CD4-positive, alpha-beta T cell treated with Interleukin-15 for 1 hour (primary cell): Measurements from ENCODE around the gene INSR.

Source experiments
- DNase-seq: peaks from one replicate; pipeline ENCODE4 v3.0.0-alpha.2; 2020

The INSR gene

DNA sequence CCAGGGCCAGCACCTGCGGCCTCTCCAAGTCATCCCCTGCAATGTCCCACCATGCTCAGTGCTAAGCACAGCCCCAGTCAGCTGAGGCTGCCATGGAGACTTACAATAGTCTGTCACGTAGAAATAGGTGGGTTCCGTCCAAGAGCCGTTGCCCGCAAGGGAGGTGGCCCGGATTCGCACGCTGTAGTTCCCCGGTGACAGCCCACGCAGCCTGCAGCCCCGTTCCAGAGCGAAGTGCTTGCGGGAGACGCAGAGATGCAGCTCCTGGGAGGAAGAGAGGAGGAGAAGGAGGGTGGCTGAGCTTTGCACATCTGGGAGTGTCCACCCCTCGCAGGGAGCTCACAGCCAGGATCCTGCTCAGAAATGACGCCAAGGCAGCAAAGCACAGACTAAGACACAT, 162.2 kb downstream of the INSR start:
- no peak for DNase-seq

- DNase-seq: no peak
Measured at GRCh38 chr19:7130043-7130442, 164.2 kb downstream of the INSR start.

DNA sequence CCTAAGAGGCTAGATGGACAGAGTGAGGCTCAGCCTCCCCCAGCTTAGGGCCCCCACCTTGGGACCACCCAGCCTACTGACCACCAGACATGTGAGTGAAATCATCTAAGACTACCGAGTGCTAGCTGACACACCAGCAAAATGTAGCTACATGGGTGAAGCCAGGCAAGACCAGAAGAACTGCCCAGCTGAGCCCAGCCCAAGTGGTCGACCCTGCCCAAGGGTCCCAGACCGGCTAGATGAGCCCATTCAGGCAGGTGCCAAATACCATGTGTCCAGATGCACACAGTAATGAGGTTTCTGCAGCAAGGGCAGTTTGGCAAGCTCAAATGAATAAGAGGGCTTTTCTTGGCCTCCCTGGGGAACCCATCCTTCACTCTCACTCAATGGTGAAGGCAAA, 168.1 kb downstream of the INSR start:
- DNase-seq: no peak

- DNase-seq: no peak
Measured at GRCh38 chr19:7125221-7125620, 169.0 kb downstream of the INSR start.

GRCh38 chr19:7124782-7125181, 169.4 kb downstream of the INSR start:
- DNase-seq: no peak

DNA sequence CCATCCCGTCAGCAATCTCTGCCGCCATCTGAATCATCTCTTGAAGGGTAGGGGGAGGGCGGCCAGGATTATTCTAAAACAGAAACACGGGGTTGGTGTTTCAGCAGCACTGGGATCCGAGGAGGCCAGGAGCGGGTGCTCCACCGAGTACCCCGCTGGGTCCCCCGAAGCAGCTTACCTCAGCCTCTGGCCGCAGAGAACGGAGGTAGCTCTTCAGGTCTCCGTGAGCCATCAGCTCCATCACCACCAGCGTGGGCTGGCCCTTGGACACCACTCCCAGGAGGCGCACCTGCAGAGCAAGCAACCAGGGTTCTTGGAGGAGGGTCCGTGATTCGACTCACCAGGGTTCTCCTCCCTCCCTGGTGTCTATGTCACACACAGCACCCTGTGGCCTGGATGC, 171.5 kb downstream of the INSR start:
- DNase-seq: no peak

- no peak for DNase-seq
Measured at GRCh38 chr19:7120499-7120898, 173.7 kb downstream of the INSR start.

GRCh38 chr19:7119582-7119981, 174.6 kb downstream of the INSR start:
- DNase-seq: no peak

- no peak for DNase-seq
Measured at GRCh38 chr19:7117248-7117647, 177.0 kb downstream of the INSR start.

DNA sequence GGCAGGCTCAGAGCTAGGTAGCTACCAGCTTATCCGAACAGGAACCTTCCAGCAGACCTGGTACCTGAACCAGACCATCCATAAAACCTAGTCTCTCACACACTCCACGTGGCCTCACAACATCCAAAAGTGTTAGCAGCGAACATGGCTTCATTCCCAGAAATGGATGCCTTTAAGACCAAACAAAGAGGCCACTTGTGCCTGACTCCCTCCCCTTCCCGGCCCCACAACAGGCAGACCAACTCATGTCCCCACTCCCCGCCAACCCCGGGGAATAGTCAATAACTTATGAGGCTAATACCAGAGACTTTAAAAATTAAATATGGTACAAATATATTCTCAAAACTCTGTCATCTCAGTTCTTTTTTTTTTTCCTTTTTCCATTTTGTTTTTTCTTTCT, 178.5 kb downstream of the INSR start:
- no peak for DNase-seq

DNA sequence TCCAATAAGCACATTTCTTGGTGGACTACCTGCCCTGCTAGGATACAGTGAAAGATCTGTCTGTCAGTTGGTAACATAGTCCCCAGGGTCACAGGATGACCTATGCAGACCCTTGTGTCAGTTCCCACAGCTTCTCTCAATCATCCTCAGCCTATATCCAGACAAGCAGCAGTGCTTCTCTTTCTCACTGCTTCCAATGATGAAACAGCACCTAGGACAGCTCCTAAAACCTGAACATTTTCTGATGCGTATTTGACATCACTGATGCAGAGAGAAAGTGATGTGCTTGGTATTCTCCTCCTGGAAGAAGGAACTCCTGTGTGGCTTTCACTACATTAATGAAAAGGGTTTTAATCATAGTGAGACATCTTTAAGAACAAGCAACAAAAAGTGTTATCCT, 181.0 kb downstream of the INSR start:
- no peak for DNase-seq

DNA sequence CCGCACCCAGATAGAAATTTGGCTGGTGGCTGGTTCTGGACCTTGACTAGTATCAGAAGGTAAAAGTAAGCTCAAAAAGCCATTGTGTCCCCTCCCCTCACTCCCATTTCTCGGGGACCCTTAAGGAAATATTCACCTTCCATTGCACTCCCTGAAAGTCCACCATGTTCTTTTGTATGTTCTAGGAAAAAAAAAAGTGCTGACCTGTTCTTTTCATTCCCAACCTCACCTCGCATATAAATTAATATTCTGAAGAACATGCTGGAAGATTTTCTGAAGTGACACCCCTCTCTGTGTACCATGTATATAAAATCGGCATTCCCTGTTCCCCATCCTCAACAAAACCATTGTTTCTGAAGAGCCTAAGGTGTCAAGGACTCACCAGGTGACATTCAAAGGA, 181.5 kb downstream of the INSR start:
- DNase-seq: no peak

- DNase-seq: no peak
Measured at GRCh38 chr19:7109678-7110289, 184.4 kb downstream of the INSR start.

GRCh38 chr19:7106711-7107657, 187.2 kb downstream of the INSR start:
- no peak for DNase-seq

GRCh38 chr19:7104747-7105447, 189.3 kb downstream of the INSR start:
- DNase-seq: no peak

- DNase-seq: no peak
Measured at GRCh38 chr19:7101498-7102253, 192.5 kb downstream of the INSR start.

- DNase-seq: no peak
Measured at GRCh38 chr19:7099597-7099921, 194.7 kb downstream of the INSR start.

DNA sequence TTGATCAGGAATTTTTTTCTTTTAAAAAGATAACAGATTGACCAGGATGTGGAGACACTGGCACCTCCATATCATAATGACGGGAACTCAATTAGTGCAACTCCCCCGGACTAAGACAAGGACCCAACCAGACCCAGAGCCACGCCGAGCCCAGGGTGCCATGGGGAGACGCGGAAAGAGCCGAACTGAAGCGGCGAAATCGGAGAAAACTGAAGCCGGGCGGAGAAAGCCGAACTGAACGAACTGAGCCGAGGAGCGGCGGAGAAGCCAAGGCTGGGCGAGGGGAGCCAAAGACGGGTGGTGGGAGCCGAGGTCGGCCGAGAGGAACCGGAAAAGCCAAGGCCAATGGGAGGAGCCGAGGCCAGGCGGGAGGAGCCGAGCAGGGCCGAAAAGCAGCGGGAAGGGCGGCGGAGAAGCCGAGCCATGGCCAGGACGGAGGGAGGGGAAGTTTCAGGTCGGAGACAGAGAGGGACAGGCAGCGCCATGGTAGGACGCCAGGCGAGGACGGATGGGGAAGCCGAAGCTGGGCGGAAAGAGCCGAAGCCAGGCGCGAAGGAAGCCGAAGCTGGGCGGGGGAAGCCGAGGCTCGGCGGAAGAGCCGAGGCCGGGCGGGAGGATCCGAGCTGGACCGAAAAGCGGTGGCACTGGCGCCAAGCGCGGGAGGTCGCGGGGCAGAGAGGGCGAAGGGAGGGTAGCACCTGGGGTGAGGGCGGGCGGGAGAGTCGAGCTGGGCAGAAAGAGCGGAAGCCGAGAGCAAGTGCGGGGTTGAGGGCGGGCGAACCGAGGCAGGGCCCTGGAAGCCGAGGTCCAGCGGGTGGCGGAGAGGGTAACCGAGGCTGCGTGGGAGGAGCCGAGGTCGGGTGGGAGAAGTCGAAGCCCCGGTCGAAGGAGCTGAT, 195.3 kb downstream of the INSR start:
- peak; percentile 90 for DNase-seq

DNA sequence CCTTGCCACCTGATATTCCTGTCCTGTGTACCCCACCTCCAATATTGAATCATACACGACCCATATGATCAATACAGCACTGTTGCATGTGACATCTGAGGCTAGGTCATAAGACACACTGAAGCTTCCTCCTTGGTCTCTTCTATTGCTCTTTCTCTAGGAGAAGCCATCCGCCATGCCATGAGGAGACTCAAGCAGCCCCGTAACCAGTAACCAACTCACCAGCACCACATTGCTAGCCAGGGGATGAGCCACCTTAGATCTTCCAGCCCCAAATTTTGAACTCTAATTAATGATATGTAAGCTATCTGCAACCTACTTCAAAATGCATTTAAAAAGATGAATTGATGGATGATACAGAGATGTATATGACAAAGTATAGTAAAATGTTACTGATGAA, 196.1 kb downstream of the INSR start:
- DNase-seq: no peak

GRCh38 chr19:7088999-7089398, 205.2 kb downstream of the INSR start:
- DNase-seq: no peak

DNA sequence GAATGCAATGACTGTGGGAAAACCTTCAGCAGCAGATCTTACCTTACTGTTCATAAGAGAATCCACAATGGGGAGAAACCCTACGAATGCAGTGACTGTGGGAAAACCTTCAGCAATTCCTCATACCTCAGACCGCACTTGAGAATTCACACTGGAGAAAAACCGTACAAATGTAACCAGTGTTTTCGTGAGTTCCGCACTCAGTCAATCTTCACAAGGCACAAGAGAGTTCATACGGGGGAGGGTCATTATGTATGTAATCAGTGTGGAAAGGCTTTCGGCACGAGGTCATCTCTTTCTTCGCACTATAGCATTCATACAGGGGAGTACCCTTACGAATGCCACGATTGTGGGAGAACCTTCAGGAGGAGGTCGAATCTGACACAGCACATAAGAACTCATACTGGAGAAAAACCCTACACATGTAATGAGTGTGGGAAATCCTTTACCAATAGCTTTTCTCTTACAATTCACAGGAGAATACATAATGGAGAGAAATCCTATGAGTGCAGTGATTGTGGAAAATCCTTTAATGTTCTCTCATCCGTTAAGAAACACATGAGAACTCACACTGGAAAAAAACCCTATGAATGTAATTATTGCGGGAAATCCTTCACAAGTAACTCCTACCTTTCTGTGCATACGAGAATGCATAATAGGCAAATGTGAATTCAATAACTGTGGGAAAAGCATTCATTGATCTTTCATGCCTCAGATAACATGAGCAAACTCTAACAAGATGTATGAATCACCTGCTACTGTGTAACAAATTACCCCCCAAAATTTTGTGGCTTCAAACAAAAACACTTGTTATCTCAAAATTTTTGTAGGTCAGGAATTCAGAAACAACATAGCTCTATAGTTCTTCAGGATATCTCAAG, 210.9 kb downstream of the INSR start:
- DNase-seq: no peak
